ENCODE measurements around the gene DEFB108B.
"Not testable (repeated sequence)": the region's sequence is repeated elsewhere in the genome, so short reads cannot be mapped to it uniquely, and the experiment has no call there.

Gene DEFB108B

DNA sequence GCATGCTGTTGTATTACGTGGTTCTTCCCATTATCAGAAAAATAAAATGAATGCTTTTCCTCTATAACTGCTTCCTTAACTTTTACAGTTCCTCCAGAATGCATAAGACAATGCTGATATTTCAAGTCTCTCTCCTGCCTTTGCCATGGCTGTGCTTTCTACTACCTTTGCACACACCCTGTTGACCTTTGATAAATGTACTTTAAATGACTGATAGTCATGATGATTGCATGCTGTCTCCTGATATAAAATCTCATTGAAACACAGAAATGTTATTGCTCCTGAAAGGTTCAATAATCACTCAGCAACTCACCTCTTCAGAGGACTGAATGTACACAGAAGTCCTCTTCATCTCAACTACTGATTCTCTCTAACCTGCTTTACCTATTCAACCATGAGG lies 45.1 kb downstream of the DEFB108B start, which contains the start of gene DEFB131B:
DEFB131B (plus strand) TSS at position 395 of the 400 bp plus-strand sequence; CDS start at position 395, 0 bp downstream.
- H3K27me3 ChIP-seq (replicated peaks; ENCODE audit: control insufficient read depth, insufficient read depth, low read length); H3K4me1 ChIP-seq (ENCODE audit: control insufficient read depth, insufficient read depth, low read length); H3K4me3 ChIP-seq (ENCODE audit: low read length): not testable (repeated sequence)

DNA sequence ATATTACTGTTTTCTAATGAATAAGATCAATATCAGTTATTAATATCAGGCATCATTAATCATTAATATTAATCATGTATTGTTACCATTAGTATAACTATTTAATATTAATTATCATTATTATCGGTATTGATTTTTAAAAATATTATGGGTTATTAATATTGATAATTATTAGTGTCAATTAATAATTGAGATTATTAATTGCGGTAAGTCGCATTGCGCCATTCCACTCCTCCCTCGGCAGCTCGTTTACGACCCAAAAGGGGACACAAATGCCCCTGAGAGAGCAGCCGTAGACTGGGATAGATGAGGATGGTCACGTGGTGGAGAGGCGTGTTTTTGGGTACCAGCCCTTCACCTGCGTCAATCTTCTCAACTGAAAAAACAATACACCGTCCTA lies 52.8 kb downstream of the DEFB108B start:
- not testable (repeated sequence) for H3K9ac ChIP-seq (ENCODE audit: low read length); DNase-seq (ENCODE audit: low read depth); H3K27me3 ChIP-seq (replicated peaks; ENCODE audit: control insufficient read depth, insufficient read depth, low read length); H3K4me1 ChIP-seq (ENCODE audit: control insufficient read depth, insufficient read depth, low read length); H3K36me3 ChIP-seq (ENCODE audit: control insufficient read depth, insufficient read depth, low read length, severe bottlenecking); H3K4me3 ChIP-seq (ENCODE audit: low read length); H3K9me3 ChIP-seq (ENCODE audit: control insufficient read depth, low read length)

More for the DNA sequence above, 45.1 kb downstream of the DEFB108B start, which contains the start of gene DEFB131B:
- H3K36me3 ChIP-seq (ENCODE audit: control insufficient read depth, insufficient read depth, low read length, severe bottlenecking); H3K9ac ChIP-seq (ENCODE audit: low read length); DNase-seq (ENCODE audit: low read depth); H3K9me3 ChIP-seq (ENCODE audit: control insufficient read depth, low read length): not testable (repeated sequence)
